GM23248 (cell line): Measurements from ENCODE around the gene CLIP2. TPM values are rescaled to one million over a fixed set of nuclear protein-coding genes. Genes with fewer than 3 reads are reported as not detected.

Experiments used
- DNase-seq: peaks from one replicate; pipeline ENCODE4 v3.0.0-alpha.2; 2015
- H2AFZ ChIP-seq: fragments of 200-600 bp; sonication (generic); 2 replicates; pipeline ENCODE4 v1.6.1; 2016; ENCODE audit warnings: antibody characterized with exemption
- H3F3A ChIP-seq: fragments of 200-600 bp; sonication (generic); 2 replicates; pipeline ENCODE4 v1.6.1; 2016; ENCODE audit warnings: mild to moderate bottlenecking, antibody characterized with exemption, mixed run types; ENCODE audit not compliant: insufficient read depth
- H3K27ac ChIP-seq: fragments of 200-600 bp; sonication (generic); 2 replicates; pipeline ENCODE4 v1.5.1; 2016; ENCODE audit warnings: mild to moderate bottlenecking
- H3K27me3 ChIP-seq: fragments of 200-600 bp; sonication (generic); replicated peaks from 2 replicates; pipeline ENCODE4 v1.6.1; 2016; ENCODE audit warnings: mild to moderate bottlenecking; ENCODE audit not compliant: insufficient read depth
- H3K36me3 ChIP-seq: fragments of 200-600 bp; sonication (generic); 2 replicates; pipeline ENCODE4 v1.6.1; 2016; ENCODE audit warnings: low read depth, mild to moderate bottlenecking
- H3K4me1 ChIP-seq: fragments of 200-600 bp; sonication (generic); 2 replicates; pipeline ENCODE4 v1.6.1; 2016; ENCODE audit warnings: mild to moderate bottlenecking; ENCODE audit not compliant: insufficient read depth
- H3K4me2 ChIP-seq: fragments of 200-600 bp; sonication (generic); one replicate; pipeline ENCODE4 v1.6.1; 2016; ENCODE audit warnings: mild to moderate bottlenecking; ENCODE audit not compliant: unreplicated experiment
- H3K4me3 ChIP-seq: fragments of 200-600 bp; sonication (generic); 2 replicates; pipeline ENCODE4 v1.5.1; 2016; ENCODE audit warnings: mild to moderate bottlenecking
- H3K79me2 ChIP-seq: fragments of 200-600 bp; sonication (generic); 2 replicates; pipeline ENCODE4 v1.6.1; 2016; ENCODE audit warnings: mild to moderate bottlenecking; ENCODE audit not compliant: insufficient read depth
- H3K9ac ChIP-seq: fragments of 200-600 bp; sonication (generic); 2 replicates; pipeline ENCODE4 v1.6.1; 2016; ENCODE audit warnings: mild to moderate bottlenecking
- H3K9me2 ChIP-seq: fragments of 200-600 bp; sonication (generic); 2 replicates; pipeline ENCODE4 v1.6.1; 2016; ENCODE audit warnings: mixed run types, mild to moderate bottlenecking, moderate library complexity; ENCODE audit not compliant: insufficient read depth
- H3K9me3 ChIP-seq: fragments of 200-600 bp; sonication (generic); one replicate; pipeline ENCODE4 v1.6.1; 2017; ENCODE audit warnings: low read depth
- H4K20me1 ChIP-seq: fragments of 200-600 bp; sonication (generic); 2 replicates; pipeline ENCODE4 v1.6.0; 2016; ENCODE audit not compliant: insufficient read depth
- EZH2 ChIP-seq: fragments of 200-600 bp; sonication (generic); IDR thresholded peaks from 2 replicates; pipeline ENCODE4 v1.6.1; 2018; ENCODE audit warnings: antibody characterized with exemption, mild to moderate bottlenecking; ENCODE audit not compliant: insufficient read depth, poor library complexity, severe bottlenecking
- EZH2phosphoT487 ChIP-seq: fragments of 200-600 bp; sonication (generic); IDR thresholded peaks from 2 replicates; pipeline ENCODE4 v1.6.1; 2018; ENCODE audit warnings: antibody characterized with exemption, moderate library complexity, mild to moderate bottlenecking, low read depth; ENCODE audit not compliant: insufficient read depth
- WGBS, 2 experiments: methylation state at CpG; one replicate each; pipeline ENCODE4 v1.1.6; 2015 to 2017; ENCODE audit warnings: low lambda C conversion rate in 2 of 2, low coverage in 1 of 2; ENCODE audit errors: missing lambda C conversion rate in 2 of 2; 5-methylcytosine and 5-hydroxymethylcytosine counted together
- in situ Hi-C: fragments of 300-500 bp; cut with MboI; formaldehyde crosslinking; loops from 2 replicates; pipeline ENCODE4 v1.15.0; 2020
- polyA plus RNA-seq: library from polyadenylated mRNA; unstranded; fragments of >200 nt; fragmentation: Nextera tagmentation; extraction: Ambion mirVana; gene quantifications from 2 replicates; pipeline ENCODE4 v1.2.1, GENCODE V29; 2016
- total RNA-seq: library from RNA; depleted of rRNA; stranded (reverse); fragments of >200 nt; shearing (Covaris generic); gene quantifications from 2 replicates; pipeline ENCODE4 v1.2.3, GENCODE V29; 2014

CLIP2 gene
- total and polyA plus RNA-seq, 2 experiments from 2014 or later = 13.2 to 40.7 TPM

- H3K4me2 ChIP-seq = no peak overlapping the region
- TF ChIP-seq EZH2 (no peak), EZH2phosphoT487 (no peak)
- no peaks in the 10 kb centered on the region for H3K9me3 ChIP-seq
- 94 to 95% methylated on average over 15 of the region's 15 CpGs for WGBS, 2 experiments
- no peak for DNase-seq
- no peaks in the 10 kb centered on the region for H3K36me3 ChIP-seq
- H3K79me2 ChIP-seq = peaks cover 100% of the 10 kb centered on the region
- no peak overlapping the region for H3K27ac ChIP-seq
- H3K9ac ChIP-seq = no peak overlapping the region
- H3K4me1 ChIP-seq = peaks cover 14% of the 10 kb centered on the region
- in situ Hi-C loops = no loop called here
- 0 out of 2 replicates have a peak, but pooled peaks cover 11% of the 10 kb centered on the region for H3F3A ChIP-seq
- H3K9me2 ChIP-seq = no peaks in the 10 kb centered on the region
- no peaks in the 10 kb centered on the region for H3K27me3 ChIP-seq
- H3K4me3 ChIP-seq = no peak overlapping the region
- H2AFZ ChIP-seq = no peak overlapping the region
- H4K20me1 ChIP-seq = no peaks in the 10 kb centered on the region; the same call in 1 of the 2 replicates
Measured at GRCh38 chr7:74297516-74298233, 8.5 kb downstream of the CLIP2 start.

- in situ Hi-C loops = no loop called here
- Histone ChIP-seq H3K9me3 (no peaks in the 10 kb centered on the region), H3K4me3 (no peak overlapping the region), H3K27ac (no peak overlapping the region), H2AFZ (no peak overlapping the region), H3K9ac (no peak overlapping the region), H3K4me1 (peaks cover 3% of the 10 kb centered on the region), H3K4me2 (no peak overlapping the region), H4K20me1 (no peaks in the 10 kb centered on the region; the same call in 1 of the 2 replicates), H3K9me2 (no peaks in the 10 kb centered on the region), H3K27me3 (no peaks in the 10 kb centered on the region), H3K79me2 (peaks cover 100% of the 10 kb centered on the region), H3F3A (0 out of 2 replicates have a peak, but pooled peaks cover under 1% of the 10 kb centered on the region), H3K36me3 (no peaks in the 10 kb centered on the region)
- no peak for TF ChIP-seq EZH2
- no peak for TF ChIP-seq EZH2phosphoT487
- 91 to 93% methylated on average over 8 of the region's 8 CpGs for WGBS, 2 experiments
- DNase-seq = no peak
Measured at GRCh38 chr7:74299401-74299800, 10.2 kb downstream of the CLIP2 start.

DNA sequence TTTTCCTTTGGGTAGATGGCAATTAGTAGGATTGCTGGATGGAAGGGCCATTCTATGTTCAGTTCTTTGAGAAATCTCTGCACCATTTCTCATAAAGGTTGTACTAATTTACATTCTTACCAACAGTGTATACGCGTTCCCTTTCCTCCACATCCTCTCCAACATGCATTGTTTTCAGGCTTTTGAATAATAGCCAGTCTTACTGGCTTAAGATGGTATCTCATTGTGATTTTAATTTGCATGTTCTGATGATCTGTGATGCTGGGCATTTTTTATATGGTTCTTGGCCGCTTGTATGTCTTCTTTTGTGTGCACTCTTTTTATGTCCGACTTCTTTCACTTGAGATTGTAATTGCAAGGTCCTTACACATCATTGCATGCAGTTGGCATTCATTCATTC is 11.7 kb downstream of the CLIP2 start:
- peaks cover 100% of the 10 kb centered on the region for H3K79me2 ChIP-seq
- no peaks in the 10 kb centered on the region; the same call in 1 of the 2 replicates for H3K4me1 ChIP-seq
- DNase-seq = no peak
- 95 to 98% methylated on average over 4 of the region's 4 CpGs for WGBS, 2 experiments
- no peaks in the 10 kb centered on the region for H3K9me2 ChIP-seq
- H3K36me3 ChIP-seq = no peaks in the 10 kb centered on the region
- no peak overlapping the region for H3K4me2 ChIP-seq
- no peak overlapping the region for H3K9ac ChIP-seq
- no peaks in the 10 kb centered on the region for H3K9me3 ChIP-seq
- no peak overlapping the region for H2AFZ ChIP-seq
- in situ Hi-C loops = no loop called here
- H3K27ac ChIP-seq = no peak overlapping the region
- TF ChIP-seq EZH2 (no peak), EZH2phosphoT487 (no peak)
- H3K4me3 ChIP-seq = no peak overlapping the region
- H4K20me1 ChIP-seq = no peaks in the 10 kb centered on the region
- H3F3A ChIP-seq = no peaks in the 10 kb centered on the region
- H3K27me3 ChIP-seq = no peaks in the 10 kb centered on the region

DNA sequence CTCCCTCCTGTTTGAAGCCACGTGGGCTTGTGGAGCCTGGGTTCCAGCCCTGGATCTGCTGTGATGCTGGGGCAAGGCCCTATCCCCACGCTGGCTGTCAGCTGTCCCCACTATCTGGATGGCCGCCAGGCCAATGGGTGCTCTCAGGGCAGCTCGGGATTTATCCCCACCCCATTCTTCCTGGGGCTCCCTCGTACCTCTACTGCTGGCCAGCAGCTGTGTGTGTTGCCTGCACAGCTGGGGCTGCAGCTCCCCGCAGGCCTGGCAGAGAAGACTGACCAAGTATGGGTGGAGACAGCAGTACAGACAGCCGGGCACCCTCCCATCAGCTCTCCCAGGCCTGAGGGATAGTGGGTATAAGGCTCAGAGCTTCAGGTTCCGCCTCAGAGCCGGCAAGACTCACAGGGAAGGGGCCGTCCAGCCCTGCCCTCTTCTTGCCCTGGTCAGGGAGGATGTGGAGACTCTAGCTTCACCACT is 13.6 kb downstream of the CLIP2 start:
- H3K4me2 ChIP-seq = no peak overlapping the region
- no peaks in the 10 kb centered on the region for H3K9me2 ChIP-seq
- no peak overlapping the region for H3K4me3 ChIP-seq
- H3K9ac ChIP-seq = no peak overlapping the region
- no peaks in the 10 kb centered on the region for H3K9me3 ChIP-seq
- H3K79me2 ChIP-seq = peaks cover 100% of the 10 kb centered on the region
- H3F3A ChIP-seq = no peaks in the 10 kb centered on the region
- 45 to 51% methylated on average over 10 of the region's 10 CpGs for WGBS, 2 experiments
- no peaks in the 10 kb centered on the region for H4K20me1 ChIP-seq
- H2AFZ ChIP-seq = no peak overlapping the region
- H3K4me1 ChIP-seq = peaks cover 11% of the 10 kb centered on the region
- TF ChIP-seq EZH2 (no peak), EZH2phosphoT487 (no peak)
- no peaks in the 10 kb centered on the region for H3K36me3 ChIP-seq
- DNase-seq = peak; percentile 8
- H3K27me3 ChIP-seq = no peaks in the 10 kb centered on the region
- in situ Hi-C loops = no loop called here
- H3K27ac ChIP-seq = no peak overlapping the region
